ENCODE data around the gene MICB.

- TF ChIP-seq POLR2A (IDR thresholded peaks at IDR 0.05; ENCODE audit: low read length) (no peak), GATA1 (IDR thresholded peaks at IDR 0.05; ENCODE audit: low read depth, low read length) (no peak)
Observed at GRCh38 chr6:31557443-31558317, 59.7 kb downstream of the MICB start.
